T-helper 1 cell treated with Interleukin-12 subunit alpha and Interleukin-12 subunit beta and Interleukin-4 antibody, amounts not matched to agents 30 ng/mL and 1 ng/mL, for 36 hours (primary cell): Measurements from ENCODE around the gene SAT1. TPM values are rescaled to one million over a fixed set of nuclear protein-coding genes. Genes with fewer than 3 reads are reported as not detected.

Source experiments
- intact Hi-C: fragments of 100-400 bp; cut with micrococcal nuclease; formaldehyde crosslinking; loops from one replicate; pipeline ENCODE4 v1.15.1; 2024
- total RNA-seq: library from RNA; stranded (reverse); gene quantifications from 2 replicates; pipeline ENCODE4 v1.2.3, GENCODE V29; 2022

The SAT1 gene
- total RNA-seq, 1 donor from 2014 or later = 83.4 TPM

DNA sequence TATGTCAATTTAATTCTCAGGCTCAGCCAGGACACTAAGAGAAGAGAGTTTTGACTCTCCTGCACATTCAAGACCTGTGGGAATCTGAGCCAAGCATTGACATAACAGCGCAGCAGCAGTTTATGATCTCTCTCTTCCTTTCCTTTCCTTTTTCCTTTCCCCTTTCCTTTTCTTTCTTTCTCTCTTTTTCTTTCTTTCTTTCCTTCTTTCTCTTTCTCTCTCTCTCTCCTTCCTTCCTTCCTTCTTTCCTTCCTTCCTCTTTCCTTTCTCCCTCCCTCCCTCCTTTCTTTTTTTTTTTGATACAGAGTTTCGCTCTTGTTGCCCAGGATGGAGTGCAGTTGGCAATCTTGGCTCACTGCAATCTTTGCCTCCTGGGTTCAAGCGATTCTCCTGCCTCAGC, 21.6 kb downstream of the SAT1 start:
- intact Hi-C loops = no loop called here

- intact Hi-C loops = no loop called here
Observed at GRCh38 chrX:23805389-23805788, 22.4 kb downstream of the SAT1 start.

DNA sequence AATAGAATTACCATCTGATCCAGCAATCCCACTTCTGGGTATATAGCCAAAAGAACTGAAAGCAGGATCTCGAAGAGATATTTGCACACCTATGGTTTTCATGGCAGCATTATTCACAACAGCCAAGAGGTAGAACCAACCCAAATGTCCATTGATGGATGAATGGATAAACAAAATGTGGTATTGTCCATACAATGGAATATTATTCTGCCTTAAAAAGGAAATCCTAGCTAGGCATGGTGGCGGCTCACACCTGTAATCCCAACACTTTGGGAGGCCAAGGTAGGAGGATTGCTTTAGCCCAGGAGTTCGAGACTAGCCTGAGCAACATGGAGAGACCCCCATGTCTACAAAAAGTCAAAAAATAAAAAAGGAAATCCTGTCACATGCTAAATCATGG, 27.3 kb downstream of the SAT1 start:
- intact Hi-C loops = no loop called here

DNA sequence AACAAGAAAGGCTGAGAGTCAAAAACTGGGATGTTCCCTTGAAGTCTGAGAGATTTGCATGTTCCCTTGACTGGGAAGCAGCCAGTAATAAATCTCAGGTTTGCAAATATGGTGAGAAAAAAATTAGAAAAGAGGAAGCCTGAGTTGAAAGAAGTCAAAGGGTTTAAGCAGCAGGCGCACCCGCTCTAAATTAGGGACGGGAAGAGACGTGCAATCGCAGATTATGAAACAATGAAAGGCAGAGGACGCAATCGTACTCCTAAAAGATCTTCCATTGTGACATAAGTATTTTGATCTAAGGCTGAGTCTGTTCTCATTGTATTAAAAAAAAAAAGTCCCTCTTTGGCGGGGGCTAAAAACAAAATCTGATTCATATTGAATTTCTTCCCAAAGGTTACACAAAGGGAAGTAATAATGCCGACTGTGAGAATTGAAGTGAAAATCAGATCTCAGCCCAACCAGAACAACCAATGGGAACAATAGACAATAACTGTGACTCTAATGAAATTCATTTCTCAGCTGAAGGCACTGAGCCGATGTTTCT, 28.2 kb downstream of the SAT1 start:
- intact Hi-C loops = no loop called here

DNA sequence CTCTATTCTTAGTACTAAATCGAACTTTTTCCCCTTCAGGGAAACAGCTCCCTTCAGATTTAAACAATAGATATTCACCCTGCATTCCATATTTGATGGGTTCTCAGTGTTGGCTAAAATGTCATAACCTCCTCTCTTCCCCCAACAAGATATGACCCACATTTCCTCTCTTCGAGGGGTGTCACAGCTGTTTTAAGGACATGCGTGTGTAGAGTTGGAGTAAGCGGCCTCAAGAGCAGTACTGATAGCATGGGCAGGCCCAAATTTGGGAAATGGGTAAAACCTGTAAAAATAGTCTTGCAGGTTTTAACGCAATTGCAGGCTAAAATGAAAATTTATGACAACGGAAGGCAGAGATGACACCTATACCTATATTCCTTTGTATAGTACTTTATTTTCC, 28.7 kb downstream of the SAT1 start:
- intact Hi-C loops = no loop called here

- intact Hi-C loops = no loop called here
Observed at GRCh38 chrX:23813808-23814207, 30.8 kb downstream of the SAT1 start.

- intact Hi-C loops = no loop called here
Observed at GRCh38 chrX:23815376-23815775, 32.4 kb downstream of the SAT1 start.

DNA sequence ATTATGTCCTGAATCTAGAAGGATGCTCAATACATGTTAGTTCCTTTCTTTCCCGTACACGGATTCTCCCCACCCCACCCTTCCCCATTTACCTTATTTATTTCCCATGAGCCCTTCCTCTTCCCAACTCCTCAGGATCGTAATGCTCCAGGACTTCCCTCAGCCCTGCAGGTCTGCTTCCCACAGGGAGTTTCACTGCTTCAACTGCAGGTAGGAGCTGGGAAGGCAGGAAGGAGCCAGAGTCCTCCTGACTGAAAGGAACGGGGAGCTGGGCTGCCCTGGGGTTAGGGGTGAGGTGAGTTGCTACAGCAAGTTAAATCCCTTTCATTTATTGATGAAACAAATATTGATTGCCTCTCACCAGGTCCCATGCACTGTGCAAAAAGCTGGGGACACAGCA, 33.2 kb downstream of the SAT1 start:
- intact Hi-C loops = no loop called here

- intact Hi-C loops = no loop called here
Observed at GRCh38 chrX:23817979-23818336, 35.0 kb downstream of the SAT1 start.

DNA sequence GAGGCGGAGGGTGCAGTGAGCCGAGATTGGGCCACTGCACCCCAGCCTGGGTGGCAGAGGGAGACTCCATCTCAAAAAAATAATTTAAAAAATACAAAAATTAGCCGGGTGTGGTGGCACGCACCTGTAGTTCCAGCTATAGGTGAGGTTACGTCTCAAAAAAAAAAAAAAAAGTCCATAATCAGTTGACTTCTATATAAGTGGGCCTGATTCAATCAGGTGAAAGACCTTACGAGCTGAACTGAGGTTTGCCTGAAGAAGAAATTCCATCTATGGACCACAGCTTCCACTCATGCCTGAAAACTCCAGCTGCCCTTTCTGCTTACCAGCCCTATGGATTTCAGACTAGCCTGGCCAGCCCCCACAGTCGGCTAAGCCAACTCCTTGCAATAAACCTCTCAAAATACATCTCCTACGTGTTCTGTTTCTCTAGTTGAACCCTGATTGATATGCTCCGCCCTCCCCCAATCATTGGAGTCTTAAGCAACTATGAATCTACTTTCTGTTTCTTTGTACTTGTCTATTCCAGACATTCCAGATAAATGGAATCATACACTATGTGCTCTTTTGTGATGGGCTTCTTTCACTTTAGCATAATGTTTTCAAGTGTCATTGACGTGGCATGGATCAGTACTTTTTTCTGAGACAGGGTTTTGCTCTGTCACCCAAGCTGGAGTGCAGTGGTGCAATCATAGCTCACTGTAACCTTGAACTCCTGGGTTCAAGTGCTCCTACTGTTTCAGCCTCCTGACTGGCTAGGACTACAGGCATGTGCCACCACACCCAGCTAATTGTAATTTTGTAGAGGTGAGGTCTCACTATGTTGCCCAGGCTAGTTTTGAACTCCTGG, 36.6 kb downstream of the SAT1 start:
- intact Hi-C loops = no loop called here

- intact Hi-C loops = no loop called here
Observed at GRCh38 chrX:23820235-23820782, 37.3 kb downstream of the SAT1 start.

GRCh38 chrX:23821847-23822246, 38.9 kb downstream of the SAT1 start:
- intact Hi-C loops = no loop called here

- intact Hi-C loops = no loop called here
Observed at GRCh38 chrX:23822397-23822796, 39.4 kb downstream of the SAT1 start.

DNA sequence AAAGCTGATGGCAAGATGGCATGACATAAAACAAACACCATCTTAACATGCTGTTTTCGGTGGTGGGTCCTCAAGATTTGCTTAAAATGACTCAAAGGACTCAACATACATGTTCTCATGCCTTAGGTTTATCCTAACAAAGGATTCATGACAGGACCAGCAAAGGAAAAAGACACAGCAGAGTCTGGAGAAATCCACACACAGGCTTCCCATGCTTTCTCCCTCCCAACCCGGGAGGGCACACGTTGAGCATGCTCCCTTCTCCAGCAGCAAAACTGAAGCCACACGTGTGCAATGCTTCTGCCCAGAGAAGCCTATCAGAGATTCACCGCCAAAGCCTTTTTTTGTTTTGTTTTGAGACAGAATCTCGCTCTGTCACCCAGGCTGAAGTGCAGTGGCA, 39.9 kb downstream of the SAT1 start:
- intact Hi-C loops = no loop called here

GRCh38 chrX:23825675-23826074, 42.7 kb downstream of the SAT1 start:
- intact Hi-C loops = no loop called here

- intact Hi-C loops = no loop called here
Observed at GRCh38 chrX:23826216-23826615, 43.2 kb downstream of the SAT1 start.

DNA sequence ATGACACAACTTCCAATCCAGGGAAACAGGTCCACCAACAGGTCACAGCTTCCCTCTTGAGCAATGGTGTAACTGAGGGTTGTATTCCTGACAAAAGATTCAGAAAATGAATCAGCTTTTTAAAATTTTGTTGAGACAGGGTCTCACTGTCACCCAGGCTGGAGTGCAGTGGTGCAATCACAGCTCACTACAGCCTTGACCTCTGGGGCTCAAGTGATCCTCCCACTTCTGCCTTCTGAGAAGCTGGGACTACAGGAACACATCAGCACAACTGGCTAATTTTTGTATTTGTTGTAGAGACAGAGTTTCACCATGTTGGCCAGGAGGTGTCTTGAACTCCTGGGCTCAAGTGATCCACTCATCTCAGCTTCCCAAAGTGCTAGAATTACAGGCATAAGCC, 43.7 kb downstream of the SAT1 start:
- intact Hi-C loops = no loop called here

DNA sequence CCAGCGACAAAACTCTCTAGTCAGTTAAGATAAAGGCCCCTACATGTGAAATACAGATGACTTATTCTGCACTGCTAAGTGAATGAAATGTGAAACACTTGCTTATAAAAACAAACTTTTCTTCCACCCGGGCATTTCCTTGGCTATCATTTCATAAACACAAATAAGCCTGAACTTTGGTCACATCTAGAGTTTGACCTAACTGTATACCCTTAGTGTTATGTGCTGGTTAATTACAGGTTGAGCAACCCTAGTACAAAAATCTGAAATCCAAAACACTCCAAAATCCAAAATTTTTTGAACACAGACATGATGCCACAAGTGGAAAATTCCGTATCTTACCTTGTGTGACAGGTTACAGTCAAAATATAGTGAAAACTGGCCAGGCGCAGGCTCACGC, 45.9 kb downstream of the SAT1 start:
- intact Hi-C loops = no loop called here

DNA sequence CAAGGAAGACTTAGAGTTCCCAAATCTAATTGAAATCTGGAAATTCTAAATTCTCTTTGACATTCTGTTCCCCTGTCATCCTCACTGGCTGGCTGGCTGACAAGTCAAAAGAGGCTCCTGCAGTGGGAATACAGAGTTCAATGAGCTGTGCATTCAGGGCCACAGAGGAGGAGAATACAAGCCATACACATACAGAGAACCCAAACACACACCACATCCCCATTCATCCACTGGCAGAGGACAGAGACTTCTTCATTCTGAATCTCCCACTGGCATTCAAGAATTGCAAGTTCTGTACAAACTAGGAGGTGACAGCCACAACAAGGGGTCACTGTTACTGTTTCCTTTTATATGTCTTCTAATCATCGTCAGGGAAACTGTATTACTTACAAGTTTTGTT, 49.7 kb downstream of the SAT1 start:
- intact Hi-C loops = no loop called here
